Brain microvascular endothelial cell (primary cell): ENCODE results near the gene PLCD3.

Source experiments
- DNase-seq: peaks from one replicate; pipeline ENCODE4 v3.0.0-alpha.2; 2020
- H3K27ac ChIP-seq: fragments of 250-450 bp; sonication (Bioruptor Pico); 2 replicates; pipeline ENCODE4 v1.5.1; 2020; ENCODE audit warnings: mild to moderate bottlenecking, moderate library complexity
- H3K27me3 ChIP-seq: fragments of 250-450 bp; sonication (Bioruptor Pico); replicated peaks from 2 replicates; pipeline ENCODE4 v1.5.1; 2020; ENCODE audit warnings: mild to moderate bottlenecking
- H3K36me3 ChIP-seq: fragments of 250-450 bp; sonication (Bioruptor Pico); replicated peaks from 2 replicates; pipeline ENCODE4 v1.5.1; 2020; ENCODE audit warnings: mild to moderate bottlenecking
- H3K4me3 ChIP-seq: 2 replicates; pipeline ENCODE4 v1.5.1; 2011; ENCODE audit warnings: low read depth, mild to moderate bottlenecking, control low read depth, low read length, moderate library complexity
- in situ Hi-C: cut with HindIII; loops from 2 replicates; pipeline ENCODE4 v1.10.0; 2017; ENCODE audit warnings: low sequenced_read_pairs, low pct_ligation_motif_present
- TF ChIP-seq, protein P1 (sequence below): IDR thresholded peaks from 2 replicates; pipeline ENCODE4 v1.5.1; 2011; ENCODE audit warnings: low read depth, mild to moderate bottlenecking, moderate library complexity, low read length, control low read depth, inconsistent platforms; ENCODE audit errors: missing control alignments

Gene PLCD3

DNA sequence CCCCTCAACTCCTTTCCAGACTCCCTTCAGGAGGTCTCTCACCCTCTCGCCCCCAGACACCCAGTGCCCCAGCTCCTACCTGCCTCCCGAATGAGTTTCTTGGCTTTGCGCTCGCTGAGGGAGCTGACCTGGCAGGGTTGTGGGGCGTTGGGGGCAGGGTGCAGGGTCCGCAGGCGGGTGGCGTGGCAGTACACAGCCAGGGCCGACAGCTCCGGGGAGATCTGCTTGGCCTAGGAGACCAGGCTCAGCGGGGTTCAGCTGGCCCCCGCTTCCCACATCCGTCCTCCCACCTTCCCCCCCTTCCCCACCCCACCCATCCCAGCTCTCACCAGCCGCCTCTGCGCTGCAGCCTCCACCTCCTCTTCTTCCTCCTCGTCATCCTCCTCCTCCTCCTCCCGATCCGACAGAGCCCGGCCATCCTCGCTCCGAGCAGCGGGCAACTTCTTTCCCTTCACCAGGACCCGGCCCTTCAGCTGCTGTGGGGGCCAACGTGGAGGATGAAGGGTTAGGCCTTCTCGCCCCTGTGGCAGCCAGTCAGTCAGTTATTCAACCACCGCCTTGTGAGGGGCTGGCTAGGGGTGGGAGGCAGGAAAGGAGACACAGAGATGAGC is 17.2 kb downstream of the PLCD3 start:
- H3K27ac ChIP-seq: no peak overlapping the region
- TF ChIP-seq, protein P1, sequence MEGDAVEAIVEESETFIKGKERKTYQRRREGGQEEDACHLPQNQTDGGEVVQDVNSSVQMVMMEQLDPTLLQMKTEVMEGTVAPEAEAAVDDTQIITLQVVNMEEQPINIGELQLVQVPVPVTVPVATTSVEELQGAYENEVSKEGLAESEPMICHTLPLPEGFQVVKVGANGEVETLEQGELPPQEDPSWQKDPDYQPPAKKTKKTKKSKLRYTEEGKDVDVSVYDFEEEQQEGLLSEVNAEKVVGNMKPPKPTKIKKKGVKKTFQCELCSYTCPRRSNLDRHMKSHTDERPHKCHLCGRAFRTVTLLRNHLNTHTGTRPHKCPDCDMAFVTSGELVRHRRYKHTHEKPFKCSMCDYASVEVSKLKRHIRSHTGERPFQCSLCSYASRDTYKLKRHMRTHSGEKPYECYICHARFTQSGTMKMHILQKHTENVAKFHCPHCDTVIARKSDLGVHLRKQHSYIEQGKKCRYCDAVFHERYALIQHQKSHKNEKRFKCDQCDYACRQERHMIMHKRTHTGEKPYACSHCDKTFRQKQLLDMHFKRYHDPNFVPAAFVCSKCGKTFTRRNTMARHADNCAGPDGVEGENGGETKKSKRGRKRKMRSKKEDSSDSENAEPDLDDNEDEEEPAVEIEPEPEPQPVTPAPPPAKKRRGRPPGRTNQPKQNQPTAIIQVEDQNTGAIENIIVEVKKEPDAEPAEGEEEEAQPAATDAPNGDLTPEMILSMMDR: no peak
- no peaks in the 10 kb centered on the region for H3K36me3 ChIP-seq
- no peak overlapping the region for H3K4me3 ChIP-seq
- in situ Hi-C loops: no loop called here
- no peak for DNase-seq
- no peaks in the 10 kb centered on the region for H3K27me3 ChIP-seq

DNA sequence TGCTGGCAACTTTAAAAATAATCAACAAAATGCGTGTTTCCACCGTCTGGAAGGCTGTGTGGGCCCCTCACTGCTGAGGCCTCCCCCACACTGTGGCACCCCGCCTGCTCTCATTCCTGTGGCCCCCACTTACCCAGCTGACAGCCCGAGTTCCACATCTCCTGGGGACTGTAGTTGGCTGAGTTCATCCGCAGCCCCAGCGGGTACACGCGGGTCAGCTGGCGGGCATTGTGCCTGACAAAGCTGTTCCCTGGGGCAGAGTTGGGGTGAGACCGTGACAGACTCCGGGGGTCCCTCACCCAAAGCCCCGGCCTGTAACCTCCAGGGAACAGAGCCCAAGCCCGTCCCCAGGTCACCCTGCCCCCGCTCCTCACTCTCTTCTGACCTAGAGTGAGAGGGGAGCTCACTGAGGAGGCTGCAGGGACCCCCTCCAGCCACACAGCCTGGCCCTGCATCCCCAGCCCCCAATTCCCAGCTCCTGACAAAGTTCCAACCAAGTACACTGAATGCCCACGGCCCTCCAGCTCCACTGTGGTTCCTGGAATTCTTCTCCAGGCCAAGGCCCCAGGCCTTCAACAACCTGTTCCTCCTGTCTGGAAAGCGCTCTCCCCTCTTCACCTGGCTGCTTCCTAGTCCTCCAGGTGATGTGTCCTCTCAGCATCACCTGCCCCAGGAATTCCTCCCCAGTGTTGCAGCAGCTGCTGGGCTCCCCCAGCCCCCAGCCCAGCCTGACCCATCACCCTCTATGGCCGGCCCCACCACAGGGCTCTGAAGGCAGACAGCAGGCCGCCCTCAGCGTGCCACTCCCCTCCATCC is 18.0 kb downstream of the PLCD3 start:
- Histone ChIP-seq H3K27ac (no peak overlapping the region), H3K27me3 (no peaks in the 10 kb centered on the region), H3K4me3 (no peak overlapping the region), H3K36me3 (peaks cover 2% of the 10 kb centered on the region)
- DNase-seq: no peak
- TF ChIP-seq, protein P1: no peak
- in situ Hi-C loops: no loop called here

DNA sequence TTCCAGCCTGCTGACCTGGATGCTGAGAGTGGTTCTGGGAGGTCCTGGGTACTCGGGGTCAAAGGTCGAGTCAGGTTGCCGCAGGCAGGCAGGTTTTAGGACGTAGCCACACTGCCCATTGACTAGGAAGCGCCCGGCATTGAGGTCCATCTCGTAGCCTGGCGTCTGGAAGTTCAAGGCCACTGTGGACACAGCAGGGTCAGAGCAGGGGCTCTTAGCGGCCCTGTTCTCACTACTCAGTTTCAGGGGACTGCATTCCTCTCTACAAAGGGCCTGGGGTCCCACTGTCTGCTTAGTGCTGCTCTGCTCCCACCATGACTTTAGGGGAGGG is 18.9 kb downstream of the PLCD3 start:
- DNase-seq: no peak
- peaks cover 9% of the 10 kb centered on the region for H3K36me3 ChIP-seq
- TF ChIP-seq, protein P1: no peak
- in situ Hi-C loops: no loop called here
- H3K27ac ChIP-seq: no peak overlapping the region
- no peaks in the 10 kb centered on the region for H3K27me3 ChIP-seq
- no peak overlapping the region for H3K4me3 ChIP-seq

DNA sequence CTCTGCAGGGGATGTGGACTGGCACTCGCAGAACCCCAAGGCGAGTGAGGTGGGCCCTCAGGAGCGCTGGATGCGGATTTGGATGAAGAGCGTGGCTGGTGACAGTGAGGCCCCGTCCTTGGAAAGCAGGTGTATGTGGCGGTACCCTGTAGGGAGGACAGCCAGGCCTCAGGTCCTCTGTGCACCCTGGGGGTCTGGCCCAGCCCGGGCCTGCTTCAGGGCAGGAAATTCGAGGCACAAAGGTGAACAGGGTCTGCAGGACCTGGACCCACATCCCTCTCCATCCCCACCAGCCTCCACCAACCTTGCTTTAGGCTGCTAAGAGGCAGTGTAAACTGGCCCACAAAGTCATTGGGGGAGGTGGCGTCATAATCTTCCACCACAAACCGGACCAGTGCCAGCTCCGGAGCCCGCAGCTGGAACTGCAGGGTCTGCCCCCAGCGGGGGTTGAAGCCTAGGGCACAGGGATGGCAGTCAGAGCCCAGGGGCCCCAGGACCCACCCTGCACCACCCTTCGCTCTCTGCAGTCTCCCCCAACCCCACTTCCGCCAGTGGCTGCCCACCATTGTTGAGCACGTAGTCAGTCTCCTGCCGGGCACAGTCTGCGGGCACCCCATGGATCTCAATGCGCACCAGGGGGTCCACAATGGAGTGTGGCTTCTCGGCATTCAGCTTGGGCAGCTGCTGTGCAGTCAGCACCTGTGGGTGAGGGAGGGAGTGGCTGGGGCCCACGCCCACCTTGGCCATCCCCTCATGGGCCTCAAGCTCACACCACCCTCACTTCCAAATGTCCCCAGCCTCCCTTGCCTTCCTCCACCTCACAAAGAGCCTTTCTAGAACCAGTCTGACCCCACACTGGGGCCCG is 19.5 kb downstream of the PLCD3 start:
- TF ChIP-seq, protein P1: no peak
- in situ Hi-C loops: no loop called here
- DNase-seq: no peak
- H3K36me3 ChIP-seq: peaks cover 15% of the 10 kb centered on the region
- H3K27ac ChIP-seq: no peak overlapping the region
- no peaks in the 10 kb centered on the region for H3K27me3 ChIP-seq
- H3K4me3 ChIP-seq: no peak overlapping the region

DNA sequence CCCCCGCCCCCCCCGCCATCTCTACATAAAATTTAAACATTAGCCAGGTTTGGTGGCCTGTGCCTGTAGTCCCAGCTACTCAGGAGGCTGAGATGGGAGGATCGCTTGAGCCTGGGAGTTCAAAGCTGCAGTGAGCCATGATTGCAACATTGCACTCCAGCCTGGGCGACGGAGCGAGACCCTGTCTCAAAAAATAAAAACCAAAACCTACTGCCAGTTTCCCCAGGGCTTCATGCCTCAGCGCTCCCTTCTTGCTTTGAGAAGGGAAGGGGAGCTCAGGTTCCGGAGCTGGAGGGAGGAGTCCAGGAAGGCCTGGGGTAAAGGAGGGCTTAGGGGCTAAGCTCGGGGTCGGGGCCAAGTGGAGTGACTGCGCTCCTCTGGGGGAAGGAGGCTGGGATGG is 20.5 kb downstream of the PLCD3 start:
- Histone ChIP-seq H3K36me3 (peaks cover 24% of the 10 kb centered on the region), H3K27me3 (no peaks in the 10 kb centered on the region), H3K27ac (no peak overlapping the region), H3K4me3 (no peak overlapping the region)
- DNase-seq: no peak
- in situ Hi-C loops: no loop called here
- TF ChIP-seq, protein P1: no peak
